GM12801 (cell line): ENCODE data around the gene C1QTNF4.

Experiments used
- TF ChIP-seq, protein P1 (sequence below): IDR thresholded peaks from one replicate; pipeline ENCODE4 v1.5.1; 2011; ENCODE audit warnings: control low read depth; ENCODE audit not compliant: insufficient read length; ENCODE audit errors: extremely low read depth

C1QTNF4 gene

DNA sequence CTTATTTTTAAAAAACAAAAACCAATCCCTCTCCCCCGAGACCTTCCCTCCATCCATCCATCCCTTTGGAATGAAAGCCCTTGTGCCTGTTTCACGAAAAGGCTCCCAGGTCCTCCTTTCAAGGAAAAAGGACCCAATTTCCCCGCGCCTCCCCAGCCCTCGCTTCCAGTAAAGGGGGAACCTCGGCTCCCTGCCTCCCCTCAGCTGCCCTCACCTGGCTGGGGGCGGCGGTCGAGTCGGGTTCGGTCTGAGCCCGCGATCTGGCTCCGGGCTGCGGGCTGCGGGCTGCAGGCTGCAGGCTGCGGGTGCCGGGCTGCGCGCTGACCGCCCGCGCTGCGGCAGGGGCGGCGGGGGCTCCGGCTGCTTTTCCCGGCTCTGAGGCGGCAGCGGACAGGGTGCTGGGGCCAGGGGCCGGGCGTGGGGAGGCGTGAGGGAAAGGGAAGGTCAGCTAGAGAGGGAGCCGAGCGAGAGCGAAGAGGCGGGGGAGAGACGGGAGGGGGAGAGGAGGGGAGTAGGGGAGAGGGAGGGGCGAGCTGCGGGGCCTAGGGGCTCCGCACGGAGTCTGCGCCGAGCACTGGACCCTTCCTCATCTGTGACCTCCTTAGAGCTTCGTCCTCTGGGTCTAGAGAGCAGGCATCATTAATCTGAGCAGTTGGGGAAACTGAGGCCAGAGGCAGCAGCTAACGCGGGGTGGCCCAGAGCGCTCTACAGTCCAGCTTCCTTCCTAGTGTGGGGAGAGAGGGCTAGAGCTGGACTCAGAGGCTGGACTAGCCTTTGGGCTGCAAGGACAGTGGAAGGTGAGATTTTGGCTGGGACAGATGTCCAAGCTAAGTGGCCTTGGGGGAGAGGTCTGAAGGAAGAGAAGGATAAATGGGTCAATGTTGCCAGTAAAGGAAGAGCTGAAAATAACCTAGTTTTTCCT, at the start of gene C1QTNF4:
Gene C1QTNF4 (minus strand): TSS at position 478 of the 922 bp plus-strand sequence. CDS start 3,601 bp downstream, outside the sequence.
- TF ChIP-seq, protein P1, sequence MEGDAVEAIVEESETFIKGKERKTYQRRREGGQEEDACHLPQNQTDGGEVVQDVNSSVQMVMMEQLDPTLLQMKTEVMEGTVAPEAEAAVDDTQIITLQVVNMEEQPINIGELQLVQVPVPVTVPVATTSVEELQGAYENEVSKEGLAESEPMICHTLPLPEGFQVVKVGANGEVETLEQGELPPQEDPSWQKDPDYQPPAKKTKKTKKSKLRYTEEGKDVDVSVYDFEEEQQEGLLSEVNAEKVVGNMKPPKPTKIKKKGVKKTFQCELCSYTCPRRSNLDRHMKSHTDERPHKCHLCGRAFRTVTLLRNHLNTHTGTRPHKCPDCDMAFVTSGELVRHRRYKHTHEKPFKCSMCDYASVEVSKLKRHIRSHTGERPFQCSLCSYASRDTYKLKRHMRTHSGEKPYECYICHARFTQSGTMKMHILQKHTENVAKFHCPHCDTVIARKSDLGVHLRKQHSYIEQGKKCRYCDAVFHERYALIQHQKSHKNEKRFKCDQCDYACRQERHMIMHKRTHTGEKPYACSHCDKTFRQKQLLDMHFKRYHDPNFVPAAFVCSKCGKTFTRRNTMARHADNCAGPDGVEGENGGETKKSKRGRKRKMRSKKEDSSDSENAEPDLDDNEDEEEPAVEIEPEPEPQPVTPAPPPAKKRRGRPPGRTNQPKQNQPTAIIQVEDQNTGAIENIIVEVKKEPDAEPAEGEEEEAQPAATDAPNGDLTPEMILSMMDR, result no peak

DNA sequence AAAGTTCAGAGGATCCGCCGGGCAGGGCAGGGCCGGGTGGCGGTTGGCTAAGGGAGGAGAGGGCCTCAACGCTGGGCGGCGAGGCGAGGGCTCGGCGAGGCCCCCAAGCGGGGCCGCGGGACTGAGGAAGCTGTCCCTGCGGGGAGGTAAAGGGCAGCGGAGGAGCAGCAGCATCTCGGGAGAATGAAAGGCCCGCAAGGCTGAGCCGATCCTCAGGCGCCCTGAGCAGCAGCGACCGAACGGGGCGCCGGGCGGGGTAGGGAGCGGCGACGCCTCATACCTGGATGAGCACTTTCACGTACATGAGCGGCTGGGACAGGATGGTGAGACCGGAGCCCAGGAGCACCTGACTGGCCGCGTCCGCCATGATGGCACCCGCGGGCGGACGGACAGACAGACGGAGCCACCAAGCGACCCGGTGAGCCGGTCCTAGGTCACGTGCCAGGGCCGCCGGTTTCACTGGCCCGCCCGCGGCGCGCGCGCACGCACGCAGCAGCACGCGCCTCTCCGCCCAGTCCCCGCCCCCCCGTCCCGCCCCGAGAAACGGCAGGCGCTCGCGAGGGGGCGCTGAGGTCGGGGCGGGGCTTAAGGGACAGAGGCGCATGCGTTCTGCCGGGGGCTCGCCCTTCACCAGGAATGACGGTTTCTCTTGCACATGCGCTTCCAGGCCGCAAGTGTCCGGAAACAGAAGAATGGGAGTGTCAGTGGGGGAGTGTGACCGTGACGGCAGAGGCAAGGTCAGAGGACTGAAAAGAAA, 48.1 kb upstream of the C1QTNF4 start, which contains the start of gene MTCH2:
Gene MTCH2 (minus strand): TSS at position 461 of the 757 bp plus-strand sequence. CDS start 94 bp downstream, at position 367.
- TF ChIP-seq, protein P1, result no peak

DNA sequence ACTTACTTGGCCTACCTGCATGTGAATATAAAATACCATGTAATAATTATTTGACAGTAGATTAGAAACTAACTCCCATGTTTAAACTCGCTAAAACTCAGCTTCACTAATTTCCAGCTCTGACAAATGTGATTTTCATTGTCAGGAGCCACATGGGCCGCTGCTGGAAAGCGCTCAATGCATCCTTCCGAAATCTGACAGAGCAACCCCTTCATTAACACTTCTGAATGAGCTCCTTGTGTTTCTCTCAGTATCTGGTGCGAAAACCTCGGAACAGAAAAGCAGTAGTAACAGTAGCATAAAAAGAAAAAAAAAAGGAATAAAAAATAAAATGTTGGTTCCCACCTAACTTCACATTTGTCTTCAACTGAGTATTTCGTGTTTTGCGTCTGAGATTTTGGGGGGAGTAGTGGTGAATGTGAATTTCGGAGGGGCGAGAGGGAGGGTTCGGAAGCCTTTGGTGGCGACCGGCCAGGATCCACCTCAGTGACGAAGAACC, 47.4 kb upstream of the C1QTNF4 start:
- TF ChIP-seq, protein P1, result no peak

DNA sequence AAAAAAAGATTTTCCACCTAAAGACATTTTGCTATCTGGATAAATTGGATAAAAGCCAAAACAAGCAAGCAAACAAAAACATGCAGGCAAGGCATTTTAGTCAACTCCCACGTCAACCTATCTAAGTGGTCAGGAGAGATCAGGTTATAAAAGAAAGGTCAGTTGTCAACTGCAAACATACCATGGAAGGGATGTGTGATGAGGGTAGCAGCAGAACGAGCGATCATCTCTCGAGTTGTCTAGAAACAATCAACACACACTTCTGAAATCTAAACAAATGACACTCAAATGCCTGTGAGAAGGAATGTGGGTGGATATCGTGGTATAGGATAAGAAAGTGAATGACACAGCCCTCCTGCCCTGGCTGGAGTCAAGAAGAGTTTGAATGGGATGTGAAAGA, 37.3 kb upstream of the C1QTNF4 start:
- TF ChIP-seq, protein P1, result no peak

DNA sequence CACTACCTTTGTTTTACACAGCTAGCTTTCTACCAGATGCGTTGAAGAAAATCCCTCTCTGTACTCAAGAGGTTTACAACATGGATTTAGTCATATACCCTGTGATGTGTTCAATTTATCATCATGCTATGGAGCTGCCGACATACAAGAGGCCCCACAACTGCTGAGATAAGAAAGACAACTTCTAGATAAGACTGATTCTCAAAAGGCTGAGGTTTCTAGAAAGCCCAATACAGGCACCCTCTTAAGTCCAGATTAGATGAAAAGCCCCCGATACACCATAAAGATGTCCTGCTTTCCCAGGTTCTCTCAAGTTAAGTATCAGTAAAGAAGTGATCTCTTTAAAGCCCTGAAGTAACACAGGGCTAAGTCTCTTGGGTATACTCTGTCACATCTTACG, 33.8 kb upstream of the C1QTNF4 start:
- TF ChIP-seq, protein P1, result no peak

DNA sequence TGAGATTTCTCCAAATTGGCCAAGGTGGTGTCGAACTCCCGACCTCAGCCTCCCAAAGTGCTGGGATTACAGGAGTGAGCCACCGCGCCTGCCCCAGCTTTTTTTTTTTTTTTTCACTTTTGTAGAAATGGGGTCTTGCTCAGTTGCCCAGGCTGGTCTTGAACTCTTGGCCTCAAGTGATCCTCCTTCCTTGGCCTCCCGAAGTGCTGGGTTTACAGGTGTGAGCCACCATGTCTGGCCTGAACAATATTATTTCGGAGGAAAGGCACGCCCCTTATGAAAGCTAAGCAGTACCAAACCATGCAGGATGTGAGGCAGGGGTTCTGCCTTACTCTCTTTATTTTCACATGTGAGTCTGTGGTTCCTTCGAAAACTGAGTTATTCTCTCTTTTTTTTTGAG, 32.0 kb upstream of the C1QTNF4 start:
- TF ChIP-seq, protein P1, result no peak

DNA sequence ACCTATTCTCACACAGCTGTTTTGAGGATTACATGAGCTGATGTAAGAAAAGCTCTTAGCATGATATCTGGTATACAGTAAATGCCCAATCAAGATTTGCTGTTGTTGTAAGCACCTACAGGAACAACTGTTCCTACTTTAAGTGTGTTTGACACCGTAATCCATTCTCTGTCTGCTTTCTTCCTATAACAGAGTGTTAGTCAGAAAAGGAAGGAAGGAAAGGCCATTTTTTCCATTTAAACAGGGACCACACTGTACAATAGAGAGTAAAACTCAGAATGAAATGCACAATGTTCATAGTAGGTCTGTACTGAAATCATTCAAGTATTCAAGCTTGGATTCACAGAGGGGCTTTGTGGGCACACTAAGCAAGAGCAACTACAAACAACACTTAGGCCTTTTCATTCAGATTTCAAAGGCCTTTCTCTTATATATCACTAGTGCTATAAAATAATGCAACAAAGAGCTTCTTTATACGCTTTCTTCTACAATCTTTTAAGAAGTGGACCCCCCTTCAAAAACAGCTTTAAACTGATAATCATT, 26.7 kb upstream of the C1QTNF4 start:
- TF ChIP-seq, protein P1, result no peak
